ENCODE results near the gene PPP2R5A. TPM values are rescaled to one million over a fixed set of nuclear protein-coding genes. Genes with fewer than 3 reads are reported as not detected.

PPP2R5A gene
- total and polyA plus RNA-seq, 8 donors = 38.4 to 72.6 (median 52.5) TPM

GRCh38 chr1:212288615-212289014, 3.4 kb downstream of the PPP2R5A start:
- H3K27ac ChIP-seq = peak overlapping the region in 2 of 5 donors; percentile 42 to 100
- intact Hi-C loops (cut with DNase I; ENCODE audit: low total_unique reads) = no loop called here
- peak overlapping the region; percentile 24 to 86 (median 70) for H3K4me3 ChIP-seq
- H3K9me3 ChIP-seq = no peaks in the 10 kb centered on the region
- no peaks in the 10 kb centered on the region for H3K36me3 ChIP-seq
- TF ChIP-seq EP300 (IDR thresholded peaks at IDR 0.05) (no peak), POLR2AphosphoS5 (IDR thresholded peaks at IDR 0.05) (no peak), POLR2A (IDR thresholded peaks at IDR 0.05) (no peak), CTCF (IDR thresholded peaks at IDR 0.05) (no peak)
- peaks cover 10 to 77% (median 55%) of the 10 kb centered on the region in 4 donors for H3K4me1 ChIP-seq
- no peaks in the 10 kb centered on the region for H3K27me3 ChIP-seq
- DNase-seq = peak in 1 of 2 donors; percentile 32

GRCh38 chr1:212289262-212290077, 4.3 kb downstream of the PPP2R5A start:
- DNase-seq = no peak

GRCh38 chr1:212290608-212291007, 5.4 kb downstream of the PPP2R5A start:
- DNase-seq = no peak
- no peak for TF ChIP-seq POLR2A (IDR thresholded peaks at IDR 0.05)
- TF ChIP-seq CTCF (IDR thresholded peaks at IDR 0.05) = no peak
- TF ChIP-seq POLR2AphosphoS5 (IDR thresholded peaks at IDR 0.05) = no peak
- Histone ChIP-seq H3K27ac (peak overlapping the region in 1 of 5 donors; percentile 19), H3K4me1 (peaks cover 16 to 87% (median 55%) of the 10 kb centered on the region in 4 donors), H3K4me3 (peak overlapping the region in 1 of 4 donors; percentile 2), H3K9me3 (no peaks in the 10 kb centered on the region), H3K27me3 (no peaks in the 10 kb centered on the region), H3K36me3 (no peaks in the 10 kb centered on the region)
- intact Hi-C loops (cut with DNase I; ENCODE audit: low total_unique reads) = loop anchor here (10.0 kb wide), 1 partner anchor 226 kb away; no protein-coding TSS in a partner anchor

More at GRCh38 chr1:212289262-212290077, 4.3 kb downstream of the PPP2R5A start:
- intact Hi-C loops (cut with DNase I; ENCODE audit: low total_unique reads) = loop anchor here (10.0 kb wide), 1 partner anchor 225 kb away; no protein-coding TSS in a partner anchor
- Histone ChIP-seq H3K4me3 (peak overlapping the region in 1 of 4 donors; percentile 78), H3K27me3 (no peaks in the 10 kb centered on the region), H3K4me1 (peaks cover 10 to 77% (median 54%) of the 10 kb centered on the region in 4 donors), H3K27ac (peak overlapping the region in 1 of 5 donors; percentile 17), H3K9me3 (no peaks in the 10 kb centered on the region), H3K36me3 (no peaks in the 10 kb centered on the region)
- WGBS, 5 donors = 38 to 52% (median 43%) methylated on average over 4 of the region's 4 CpGs
- no peak for TF ChIP-seq CTCF (IDR thresholded peaks at IDR 0.05)
- TF ChIP-seq POLR2AphosphoS5 (IDR thresholded peaks at IDR 0.05) = no peak
- TF ChIP-seq POLR2A (IDR thresholded peaks at IDR 0.05) = no peak
- no peak for TF ChIP-seq EP300 (IDR thresholded peaks at IDR 0.05)

- H3K4me3 ChIP-seq = no peak overlapping the region
- peaks cover 16 to 97% (median 59%) of the 10 kb centered on the region in 4 donors for H3K4me1 ChIP-seq
- H3K9me3 ChIP-seq = no peaks in the 10 kb centered on the region
- peak overlapping the region in 4 of 5 donors; percentile 10 to 20 (median 18) for H3K27ac ChIP-seq
- intact Hi-C loops (cut with DNase I; ENCODE audit: low total_unique reads) = loop anchor here (10.0 kb wide), 1 partner anchor 227 kb away; no protein-coding TSS in a partner anchor
- WGBS, 5 donors = 19 to 33% (median 23%) methylated on average over 6 of the region's 6 CpGs
- no peaks in the 10 kb centered on the region for H3K27me3 ChIP-seq
- TF ChIP-seq CTCF (IDR thresholded peaks at IDR 0.05) = peak in 5 of 7 experiments; percentile 34 to 83 (median 49)
- TF ChIP-seq POLR2AphosphoS5 (IDR thresholded peaks at IDR 0.05) = peak in 1 of 3 donors; percentile 36
- no peak for TF ChIP-seq EP300 (IDR thresholded peaks at IDR 0.05)
- DNase-seq = peak in 1 of 2 donors; percentile 81
- no peaks in the 10 kb centered on the region for H3K36me3 ChIP-seq
Observed at GRCh38 chr1:212291505-212292134, 6.4 kb downstream of the PPP2R5A start.
